Suprapubic skin (tissue), 4 donors: Measurements from ENCODE around the gene COL25A1.

Source experiments
- CTCF ChIP-seq, 2 donors: fragments of 200-600 bp in 1 of 2; fragments of 450-650 bp in 1 of 2; sonication (generic) in 1 of 2; IDR thresholded peaks; one replicate each; pipeline ENCODE4 v1.5.1; 2016 to 2019; ENCODE audit warnings: antibody characterized with exemption in 2 of 2, mild to moderate bottlenecking in 1 of 2, moderate library complexity in 1 of 2
- POLR2A ChIP-seq, 2 donors: fragments of 450-650 bp; IDR thresholded peaks; one replicate each; pipeline ENCODE4 v1.6.1; 2017; ENCODE audit warnings: antibody characterized with exemption in 2 of 2, mild to moderate bottlenecking in 2 of 2, moderate library complexity in 2 of 2
- POLR2AphosphoS5 ChIP-seq, 3 donors: sonication (generic); formaldehyde crosslinking; IDR thresholded peaks; one replicate each; pipeline ENCODE4 v1.6.1; 2017; ENCODE audit warnings: antibody characterized with exemption in 3 of 3

GRCh38 chr4:109040441-109040840 is 262.0 kb downstream of the COL25A1 start:
- TF ChIP-seq CTCF (IDR thresholded peaks at IDR 0.05) (no peak), POLR2A (IDR thresholded peaks at IDR 0.05) (no peak), POLR2AphosphoS5 (IDR thresholded peaks at IDR 0.05) (no peak)
